IMR-90 (cell line): ENCODE results near the gene RNF19B.

Source experiments
- CTCF ChIP-seq: conservative IDR thresholded peaks from 2 replicates; pipeline ENCODE4 v1.5.1; 2012; ENCODE audit warnings: mild to moderate bottlenecking, low read depth, low read length, improper control_type of control experiment
- MXI1 ChIP-seq: IDR thresholded peaks from 2 replicates; pipeline ENCODE4 v1.6.1; 2012; ENCODE audit warnings: low read depth, mild to moderate bottlenecking, low read length, moderate library complexity, borderline replicate concordance
- POLR2A ChIP-seq: IDR thresholded peaks from 2 replicates; pipeline ENCODE4 v1.6.1; 2012; ENCODE audit warnings: mild to moderate bottlenecking, low read depth, low read length

GRCh38 chr1:32983020-32983419 lies 18.4 kb upstream of the RNF19B start:
- no peak for TF ChIP-seq MXI1
- no peak for TF ChIP-seq CTCF
- TF ChIP-seq POLR2A: no peak
